Fibroblast of pulmonary artery (primary cell): Measurements from ENCODE around the gene OTUB2.

ENCODE experiments used
- DNase-seq: peaks from one replicate; pipeline ENCODE4 v3.0.0-alpha.2; 2010; ENCODE audit warnings: low read depth
- H3K4me3 ChIP-seq: replicated peaks from 2 replicates; pipeline ENCODE4 v1.5.1; 2011; ENCODE audit warnings: low read depth, mild to moderate bottlenecking, control low read depth, low read length, moderate library complexity
- CTCF ChIP-seq: IDR thresholded peaks from 2 replicates; pipeline ENCODE4 v1.5.1; 2011; ENCODE audit warnings: mild to moderate bottlenecking, control low read depth, low read length, inconsistent platforms; ENCODE audit errors: missing control alignments

The OTUB2 gene

DNA sequence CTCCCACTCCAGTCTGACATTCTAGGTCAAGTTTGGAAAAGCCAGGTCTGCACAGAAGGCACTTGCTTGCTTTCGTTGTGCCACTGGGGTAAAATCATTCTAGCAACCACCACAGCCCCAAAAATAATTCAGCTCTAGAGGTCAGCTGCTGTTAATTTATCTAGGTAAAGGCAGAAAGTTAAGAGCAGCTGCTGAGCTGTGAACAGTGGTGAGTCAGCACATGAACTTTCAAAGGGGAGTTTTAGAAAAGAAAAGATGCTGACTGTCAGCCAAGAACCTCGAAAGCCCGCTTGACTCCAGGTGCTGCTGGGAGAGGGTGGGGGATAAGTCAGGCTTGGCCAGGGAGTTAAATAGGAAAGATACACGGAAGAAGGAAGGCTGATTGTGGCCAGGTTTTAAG is 16.4 kb upstream of the OTUB2 start:
- DNase-seq: peak; percentile 49
- no peak for TF ChIP-seq CTCF
- H3K4me3 ChIP-seq: no peak overlapping the region

- no peak for TF ChIP-seq CTCF
These were observed 15.5 kb upstream of the OTUB2 start for GRCh38 chr14:94010625-94011024.

DNA sequence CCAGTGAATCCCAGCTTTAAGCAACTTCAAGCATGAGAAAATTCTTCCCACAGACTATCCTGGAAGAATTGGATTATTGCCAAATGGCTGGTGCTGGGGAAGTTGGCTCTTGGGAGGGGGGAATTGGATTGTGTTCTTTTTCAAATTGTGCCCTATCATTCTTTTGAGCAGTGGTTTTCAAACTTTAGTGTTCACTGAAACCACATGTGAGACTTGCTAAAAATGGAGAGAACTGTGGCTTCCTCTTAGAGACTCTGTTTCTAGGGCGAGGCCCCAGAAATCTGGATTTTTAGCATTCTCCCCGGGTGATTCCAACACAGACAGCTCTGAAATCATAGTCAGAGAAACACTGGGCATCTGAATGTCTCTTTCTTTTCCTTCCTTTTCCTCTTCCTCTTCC is 14.3 kb upstream of the OTUB2 start:
- no peak for TF ChIP-seq CTCF
- no peak overlapping the region for H3K4me3 ChIP-seq
- no peak for DNase-seq

More at GRCh38 chr14:94010625-94011024, 15.5 kb upstream of the OTUB2 start:
- H3K4me3 ChIP-seq: no peak overlapping the region
- DNase-seq: no peak

DNA sequence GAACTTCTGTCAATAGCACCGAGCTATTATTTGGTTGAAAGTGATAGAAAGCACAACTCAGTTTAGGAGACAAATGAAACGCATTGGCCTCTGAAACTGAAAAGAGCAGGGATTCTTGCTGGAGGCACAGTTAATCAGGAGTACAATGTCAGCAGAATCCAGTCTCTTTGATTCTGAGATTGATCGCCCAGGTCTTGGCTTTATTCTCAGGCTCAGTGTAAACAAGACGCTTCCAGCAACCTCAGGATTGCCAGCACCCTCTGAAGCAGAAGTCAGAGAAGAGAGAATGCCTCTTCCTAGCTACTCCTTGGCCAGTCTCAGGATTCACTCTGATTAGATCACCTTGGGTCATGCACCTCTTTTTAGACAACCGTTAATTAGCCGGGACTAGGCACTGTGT is 11.8 kb upstream of the OTUB2 start:
- TF ChIP-seq CTCF: no peak
- no peak for DNase-seq
- H3K4me3 ChIP-seq: no peak overlapping the region

- no peak overlapping the region for H3K4me3 ChIP-seq
- no peak for TF ChIP-seq CTCF
These were observed 10.9 kb upstream of the OTUB2 start for GRCh38 chr14:94015223-94015622.

GRCh38 chr14:94016446-94016976 is 9.6 kb upstream of the OTUB2 start:
- TF ChIP-seq CTCF: no peak
- no peak overlapping the region for H3K4me3 ChIP-seq
- no peak for DNase-seq

More at GRCh38 chr14:94015223-94015622, 10.9 kb upstream of the OTUB2 start:
- DNase-seq: no peak

DNA sequence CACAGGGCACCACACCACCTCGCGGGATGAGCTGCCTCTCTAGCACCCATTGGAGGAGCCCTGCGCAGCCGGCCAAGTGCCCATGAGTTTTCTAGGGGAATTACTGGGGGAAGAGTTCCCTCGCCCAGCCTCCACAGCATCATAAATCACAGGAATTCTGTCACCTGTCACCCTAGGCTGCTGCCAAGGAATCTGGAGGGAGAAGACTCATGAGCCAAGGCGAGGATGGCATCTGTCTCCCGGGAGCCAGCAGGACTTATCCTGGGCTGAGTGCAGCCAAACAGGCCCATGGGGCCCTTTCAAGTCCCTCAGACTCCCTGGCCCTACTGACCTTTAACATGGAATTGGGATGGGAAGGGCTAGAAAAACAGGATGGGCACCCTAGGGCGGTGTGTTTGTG is 7.8 kb upstream of the OTUB2 start:
- no peak for TF ChIP-seq CTCF
- no peak for DNase-seq
- H3K4me3 ChIP-seq: no peak overlapping the region
